A549 (cell line): Measurements from ENCODE around the gene NOS1AP.

Experiments
- BCL3 ChIP-seq: fragments of >200 bp; sonication (Bioruptor Twin); formaldehyde crosslinking; IDR thresholded peaks from 3 replicates; pipeline ENCODE4 v1.6.1; 2016
- CEBPB ChIP-seq, 2 experiments: fragments of >200 bp in 1 of 2; sonication (Bioruptor Twin) in 1 of 2; formaldehyde crosslinking in 1 of 2; IDR thresholded peaks; 2 replicates each; pipeline ENCODE4 v1.6.1; 2012 to 2016
- CHD2 ChIP-seq: fragments of 150-350 bp; IDR thresholded peaks from 2 replicates; pipeline ENCODE4 v1.6.1; 2014; ENCODE audit warnings: low read length; ENCODE audit not compliant: partially characterized antibody
- CHD4 ChIP-seq: fragments of 200-600 bp; sonication (generic); IDR thresholded peaks from 2 replicates; pipeline ENCODE4 v1.6.1; 2016; ENCODE audit warnings: antibody characterized with exemption, mild to moderate bottlenecking, borderline replicate concordance
- CTCF ChIP-seq: fragments of >200 bp; sonication (Bioruptor Twin); formaldehyde crosslinking; IDR thresholded peaks from 3 replicates; pipeline ENCODE4 v1.5.1; 2016
- ELK1 ChIP-seq: fragments of 150-350 bp; IDR thresholded peaks from 2 replicates; pipeline ENCODE4 v1.6.1; 2014; ENCODE audit warnings: low read depth, mild to moderate bottlenecking, low read length
- EP300 ChIP-seq, 2 experiments: fragments of >200 bp; sonication (Bioruptor Twin); formaldehyde crosslinking; IDR thresholded peaks; 2 replicates in 1 of 2; 3 replicates in 1 of 2; pipeline ENCODE4 v1.6.1; 2016 to 2017
- ESRRA ChIP-seq: fragments of 150-350 bp; IDR thresholded peaks from 2 replicates; pipeline ENCODE4 v1.6.1; 2014; ENCODE audit warnings: mild to moderate bottlenecking, low read length, borderline replicate concordance
- HDAC2 ChIP-seq: fragments of 200-600 bp; sonication (generic); IDR thresholded peaks from 2 replicates; pipeline ENCODE4 v1.6.1; 2016
- HOXA7 ChIP-seq: fragments of 250-450 bp; sonication (Bioruptor Pico); IDR thresholded peaks from 2 replicates; pipeline ENCODE4 v1.5.0; 2020; ENCODE audit warnings: mild to moderate bottlenecking, moderate library complexity
- MYC ChIP-seq: IDR thresholded peaks from 2 replicates; pipeline ENCODE4 v1.6.1; 2012; ENCODE audit warnings: mild to moderate bottlenecking, inconsistent platforms, low read length, improper control_type of control experiment, borderline replicate concordance
- POLR2A ChIP-seq: IDR thresholded peaks from 2 replicates; pipeline ENCODE4 v1.6.1; 2012; ENCODE audit warnings: mild to moderate bottlenecking, low read length
- ZFP36 ChIP-seq: fragments of 450-650 bp; IDR thresholded peaks from 2 replicates; pipeline ENCODE4 v1.6.1; 2014; ENCODE audit warnings: borderline replicate concordance; ENCODE audit not compliant: partially characterized antibody

GRCh38 chr1:162336621-162337285 lies 267.3 kb downstream of the NOS1AP start:
- TF ChIP-seq HOXA7 (CRISPR knock-in tag) (no peak), EP300 (IDR thresholded peaks at IDR 0.05) (no peak), CTCF (no peak), CHD4 (no peak), ZFP36 (no peak), MYC (no peak), ESRRA (no peak), CEBPB (IDR thresholded peaks at IDR 0.05) (no peak), HDAC2 (no peak), CHD2 (no peak), POLR2A (no peak), ELK1 (no peak), BCL3 (no peak)
